Measurements from ENCODE around the gene HOXB4.

HOXB4 gene

GRCh38 chr17:48542698-48543106 is 35.4 kb downstream of the HOXB4 start:
- Histone ChIP-seq H3K9me3 (ENCODE audit: insufficient read depth, low read length) (no peaks in the 10 kb centered on the region), H3K9ac (ENCODE audit: low read length) (no peak overlapping the region), H3K79me2 (ENCODE audit: insufficient read depth, low read length) (no peaks in the 10 kb centered on the region), H3K36me3 (ENCODE audit: low read length) (no peaks in the 10 kb centered on the region), H2AFZ (ENCODE audit: low read depth, low read length, severe bottlenecking) (no peak overlapping the region), H3K4me2 (ENCODE audit: low read depth, low read length, poor library complexity, severe bottlenecking) (no peak overlapping the region), H3K27ac (ENCODE audit: low read depth, low read length) (no peak overlapping the region), H3F3A (ENCODE audit: insufficient read depth) (no peaks in the 10 kb centered on the region), H3K4me3 (ENCODE audit: insufficient read depth, low read length, poor library complexity, severe bottlenecking) (no peak overlapping the region), H4K20me1 (ENCODE audit: low read depth, low read length) (no peaks in the 10 kb centered on the region), H3K27me3 (ENCODE audit: low read length) (no peaks in the 10 kb centered on the region), H3K9me2 (replicated peaks; ENCODE audit: insufficient read depth, low read length) (no peaks in the 10 kb centered on the region)
- no peak for TF ChIP-seq CTCF (IDR thresholded peaks at IDR 0.05; ENCODE audit: insufficient read depth, low read length, poor library complexity, severe bottlenecking)
- no peak for TF ChIP-seq EZH2phosphoT487 (conservative IDR thresholded peaks at IDR 0.05; ENCODE audit: low read length)

- no peaks in the 10 kb centered on the region for H3K9me2 ChIP-seq (replicated peaks; ENCODE audit: insufficient read depth, low read length)
- no peak overlapping the region for H2AFZ ChIP-seq (ENCODE audit: low read depth, low read length, severe bottlenecking)
These were observed 36.0 kb downstream of the HOXB4 start for GRCh38 chr17:48542114-48542656.

GRCh38 chr17:48541577-48542113 is 36.5 kb downstream of the HOXB4 start:
- no peak for TF ChIP-seq EZH2phosphoT487 (conservative IDR thresholded peaks at IDR 0.05; ENCODE audit: low read length)
- no peak for TF ChIP-seq CTCF (IDR thresholded peaks at IDR 0.05; ENCODE audit: insufficient read depth, low read length, poor library complexity, severe bottlenecking)
- Histone ChIP-seq H3K36me3 (ENCODE audit: low read length) (no peaks in the 10 kb centered on the region), H3K4me3 (ENCODE audit: insufficient read depth, low read length, poor library complexity, severe bottlenecking) (no peak overlapping the region), H2AFZ (ENCODE audit: low read depth, low read length, severe bottlenecking) (no peak overlapping the region), H3F3A (ENCODE audit: insufficient read depth) (no peaks in the 10 kb centered on the region), H3K4me2 (ENCODE audit: low read depth, low read length, poor library complexity, severe bottlenecking) (no peak overlapping the region), H3K9me3 (ENCODE audit: insufficient read depth, low read length) (no peaks in the 10 kb centered on the region), H3K9me2 (replicated peaks; ENCODE audit: insufficient read depth, low read length) (no peaks in the 10 kb centered on the region), H4K20me1 (ENCODE audit: low read depth, low read length) (no peaks in the 10 kb centered on the region), H3K27ac (ENCODE audit: low read depth, low read length) (no peak overlapping the region), H3K27me3 (ENCODE audit: low read length) (no peaks in the 10 kb centered on the region), H3K9ac (ENCODE audit: low read length) (no peak overlapping the region), H3K79me2 (ENCODE audit: insufficient read depth, low read length) (no peaks in the 10 kb centered on the region)

More at GRCh38 chr17:48542114-48542656, 36.0 kb downstream of the HOXB4 start:
- Histone ChIP-seq H3K9ac (ENCODE audit: low read length) (no peak overlapping the region), H3K79me2 (ENCODE audit: insufficient read depth, low read length) (no peaks in the 10 kb centered on the region), H3F3A (ENCODE audit: insufficient read depth) (no peaks in the 10 kb centered on the region), H3K36me3 (ENCODE audit: low read length) (no peaks in the 10 kb centered on the region), H3K9me3 (ENCODE audit: insufficient read depth, low read length) (no peaks in the 10 kb centered on the region), H3K4me2 (ENCODE audit: low read depth, low read length, poor library complexity, severe bottlenecking) (no peak overlapping the region), H3K27me3 (ENCODE audit: low read length) (no peaks in the 10 kb centered on the region), H3K27ac (ENCODE audit: low read depth, low read length) (no peak overlapping the region), H3K4me3 (ENCODE audit: insufficient read depth, low read length, poor library complexity, severe bottlenecking) (no peak overlapping the region), H4K20me1 (ENCODE audit: low read depth, low read length) (no peaks in the 10 kb centered on the region)
- TF ChIP-seq EZH2phosphoT487 (conservative IDR thresholded peaks at IDR 0.05; ENCODE audit: low read length), result no peak
- no peak for TF ChIP-seq CTCF (IDR thresholded peaks at IDR 0.05; ENCODE audit: insufficient read depth, low read length, poor library complexity, severe bottlenecking)
